Neural cell (in vitro differentiated cells): ENCODE data around the gene NT5DC2. TPM values are rescaled to one million over a fixed set of nuclear protein-coding genes. Genes with fewer than 3 reads are reported as not detected.

Experiments
- H2AFZ ChIP-seq: fragments of 200-600, 300-800 bp; sonication (generic), shearing (Covaris generic); 2 replicates; pipeline ENCODE4 v1.6.0; 2014; ENCODE audit warnings: low read depth, mild to moderate bottlenecking, antibody characterized with exemption, low read length, moderate library complexity
- H3F3A ChIP-seq: fragments of 200-600 bp; shearing (Covaris generic); 2 replicates; pipeline ENCODE4 v1.6.1; 2016; ENCODE audit warnings: mild to moderate bottlenecking, moderate library complexity, mixed read lengths, antibody characterized with exemption, low read length; ENCODE audit not compliant: insufficient read depth, poor library complexity, severe bottlenecking
- H3K27ac ChIP-seq: fragments of 200-600, 300-800 bp; sonication (generic), shearing (Covaris generic); 2 replicates; pipeline ENCODE4 v1.5.1; 2014; ENCODE audit warnings: mild to moderate bottlenecking, low read length, moderate library complexity
- H3K27me3 ChIP-seq: fragments of 300-800, 200-600 bp; sonication (generic), shearing (Covaris generic); 2 replicates; pipeline ENCODE4 v1.6.0; 2014; ENCODE audit warnings: mild to moderate bottlenecking, low read depth, low read length, moderate library complexity; ENCODE audit not compliant: insufficient read depth
- H3K36me3 ChIP-seq: fragments of 300-800, 200-600 bp; sonication (generic), shearing (Covaris generic); 2 replicates; pipeline ENCODE4 v1.5.1; 2014; ENCODE audit warnings: mild to moderate bottlenecking, antibody characterized with exemption, low read length, moderate library complexity; ENCODE audit not compliant: insufficient read depth
- H3K4me2 ChIP-seq: fragments of 300-800, 200-600 bp; sonication (generic), shearing (Covaris generic); 2 replicates; pipeline ENCODE4 v1.6.0; 2014; ENCODE audit warnings: mild to moderate bottlenecking, low read length
- H3K4me3 ChIP-seq: fragments of 300-800, 200-600 bp; sonication (generic), shearing (Covaris generic); 2 replicates; pipeline ENCODE4 v1.5.1; 2014; ENCODE audit warnings: mild to moderate bottlenecking, low read length, moderate library complexity
- H3K79me2 ChIP-seq: fragments of 200-600 bp; shearing (Covaris generic); replicated peaks from 2 replicates; pipeline ENCODE4 v1.6.0; 2014; ENCODE audit warnings: mild to moderate bottlenecking, low read length, moderate library complexity; ENCODE audit not compliant: insufficient read depth
- H3K9ac ChIP-seq: fragments of 300-800, 200-600 bp; sonication (generic), shearing (Covaris generic); 2 replicates; pipeline ENCODE4 v1.6.1; 2016; ENCODE audit warnings: mild to moderate bottlenecking, low read length, mixed read lengths
- H3K9me2 ChIP-seq: fragments of 200-600 bp; shearing (Covaris generic); 2 replicates; pipeline ENCODE4 v1.6.1; 2016; ENCODE audit warnings: mild to moderate bottlenecking, low read length, mixed read lengths; ENCODE audit not compliant: insufficient read depth
- H3K9me3 ChIP-seq: fragments of 200-600, 300-800 bp; sonication (generic), shearing (Covaris generic); 2 replicates; pipeline ENCODE4 v1.6.1; 2016; ENCODE audit warnings: mild to moderate bottlenecking, mixed run types, low read length, moderate library complexity, mixed read lengths
- H4K20me1 ChIP-seq: fragments of 200-600 bp; shearing (Covaris generic); 2 replicates; pipeline ENCODE4 v1.6.1; 2016; ENCODE audit warnings: mild to moderate bottlenecking, mixed run types; ENCODE audit not compliant: insufficient read depth
- EP300 ChIP-seq: fragments of 450-650 bp; conservative IDR thresholded peaks from 2 replicates; pipeline ENCODE4 v1.6.1; 2014; ENCODE audit warnings: antibody characterized with exemption, mild to moderate bottlenecking, moderate library complexity; ENCODE audit not compliant: poor library complexity, severe bottlenecking
- EZH2 ChIP-seq: fragments of 200-600, 300-800 bp; shearing (Covaris generic), sonication (generic); IDR thresholded peaks from 2 replicates; pipeline ENCODE4 v1.6.1; 2014; ENCODE audit warnings: antibody characterized with exemption, low read length, borderline replicate concordance, mild to moderate bottlenecking; ENCODE audit not compliant: insufficient read depth, poor library complexity, severe bottlenecking
- MXI1 ChIP-seq: fragments of 450-650 bp; conservative IDR thresholded peaks from 2 replicates; pipeline ENCODE4 v1.6.1; 2014; ENCODE audit warnings: antibody characterized with exemption, mild to moderate bottlenecking; ENCODE audit not compliant: poor library complexity, severe bottlenecking
- POLR2AphosphoS5 ChIP-seq: IDR thresholded peaks from 2 replicates; pipeline ENCODE4 v1.6.1; 2012
- RAD21 ChIP-seq: fragments of 450-650 bp; conservative IDR thresholded peaks from 2 replicates; pipeline ENCODE4 v1.6.1; 2014; ENCODE audit warnings: antibody characterized with exemption, mild to moderate bottlenecking, moderate library complexity
- REST ChIP-seq: IDR thresholded peaks from 2 replicates; pipeline ENCODE4 v1.6.1; 2012; ENCODE audit warnings: borderline replicate concordance
- SMC3 ChIP-seq: fragments of 450-650 bp; conservative IDR thresholded peaks from 2 replicates; pipeline ENCODE4 v1.6.1; 2014; ENCODE audit warnings: antibody characterized with exemption, mild to moderate bottlenecking, moderate library complexity; ENCODE audit not compliant: poor library complexity
- TAF1 ChIP-seq: IDR thresholded peaks from 2 replicates; pipeline ENCODE4 v1.6.1; 2012; ENCODE audit warnings: low read depth
- polyA plus RNA-seq: library from polyadenylated mRNA; depleted of rRNA; stranded (reverse); fragments of >200 nt; gene quantifications from 2 replicates; pipeline ENCODE4 v1.2.3, GENCODE V29; 2014
- TF ChIP-seq, protein P1 (sequence below): fragments of 450-650 bp; IDR thresholded peaks from 2 replicates; pipeline ENCODE4 v1.5.1; 2014; ENCODE audit warnings: antibody characterized with exemption, mild to moderate bottlenecking, moderate library complexity; ENCODE audit not compliant: poor library complexity, severe bottlenecking

Gene NT5DC2
- polyA plus RNA-seq, 1 donor from 2014 or later = 35.1 TPM

GRCh38 chr3:52525680-52526561, 7.7 kb downstream of the NT5DC2 start:
- Histone ChIP-seq H3K9ac (no peak overlapping the region), H3K4me3 (no peak overlapping the region), H3K4me2 (no peak overlapping the region), H3K27ac (no peak overlapping the region), H3K9me3 (no peaks in the 10 kb centered on the region), H2AFZ (no peak overlapping the region), H3K9me2 (no peaks in the 10 kb centered on the region), H3K79me2 (no peaks in the 10 kb centered on the region), H3K36me3 (no peaks in the 10 kb centered on the region), H4K20me1 (no peaks in the 10 kb centered on the region), H3F3A (no peaks in the 10 kb centered on the region), H3K27me3 (no peaks in the 10 kb centered on the region)
- TF ChIP-seq EP300 (no peak), REST (no peak), RAD21 (no peak), SMC3 (no peak), TAF1 (no peak), MXI1 (no peak), POLR2AphosphoS5 (no peak), EZH2 (no peak)
- TF ChIP-seq, protein P1, sequence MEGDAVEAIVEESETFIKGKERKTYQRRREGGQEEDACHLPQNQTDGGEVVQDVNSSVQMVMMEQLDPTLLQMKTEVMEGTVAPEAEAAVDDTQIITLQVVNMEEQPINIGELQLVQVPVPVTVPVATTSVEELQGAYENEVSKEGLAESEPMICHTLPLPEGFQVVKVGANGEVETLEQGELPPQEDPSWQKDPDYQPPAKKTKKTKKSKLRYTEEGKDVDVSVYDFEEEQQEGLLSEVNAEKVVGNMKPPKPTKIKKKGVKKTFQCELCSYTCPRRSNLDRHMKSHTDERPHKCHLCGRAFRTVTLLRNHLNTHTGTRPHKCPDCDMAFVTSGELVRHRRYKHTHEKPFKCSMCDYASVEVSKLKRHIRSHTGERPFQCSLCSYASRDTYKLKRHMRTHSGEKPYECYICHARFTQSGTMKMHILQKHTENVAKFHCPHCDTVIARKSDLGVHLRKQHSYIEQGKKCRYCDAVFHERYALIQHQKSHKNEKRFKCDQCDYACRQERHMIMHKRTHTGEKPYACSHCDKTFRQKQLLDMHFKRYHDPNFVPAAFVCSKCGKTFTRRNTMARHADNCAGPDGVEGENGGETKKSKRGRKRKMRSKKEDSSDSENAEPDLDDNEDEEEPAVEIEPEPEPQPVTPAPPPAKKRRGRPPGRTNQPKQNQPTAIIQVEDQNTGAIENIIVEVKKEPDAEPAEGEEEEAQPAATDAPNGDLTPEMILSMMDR = no peak

GRCh38 chr3:52524752-52525679, 8.6 kb downstream of the NT5DC2 start:
- no peak overlapping the region for H2AFZ ChIP-seq
- no peaks in the 10 kb centered on the region for H3K36me3 ChIP-seq

More at GRCh38 chr3:52524752-52525679, 8.6 kb downstream of the NT5DC2 start:
- Histone ChIP-seq H3F3A (no peaks in the 10 kb centered on the region), H3K9ac (no peak overlapping the region), H3K79me2 (no peaks in the 10 kb centered on the region), H3K9me2 (no peaks in the 10 kb centered on the region), H3K9me3 (no peaks in the 10 kb centered on the region), H3K4me2 (no peak overlapping the region), H3K27ac (no peak overlapping the region), H3K4me3 (no peak overlapping the region), H3K27me3 (no peaks in the 10 kb centered on the region), H4K20me1 (no peaks in the 10 kb centered on the region)
- TF ChIP-seq EP300 (no peak), POLR2AphosphoS5 (no peak), RAD21 (no peak), SMC3 (no peak), TAF1 (no peak), REST (no peak)
- TF ChIP-seq, protein P1 = no peak
